HepG2 (cell line): ENCODE results near the gene RAE1. TPM values are rescaled to one million over a fixed set of nuclear protein-coding genes. Genes with fewer than 3 reads are reported as not detected.
A peak's percentile ranks its signal among the peaks of the same experiment; 100 is the strongest.

Experiments
- ATAC-seq: fragments of 200-7000 bp; cut with Tn5 transposase; 3 replicates; pipeline ENCODE4 v1.9.1; 2020; ENCODE audit warnings: mild to moderate bottlenecking, moderate library complexity
- BruUV-seq: library from RNA; stranded (reverse); fragments of 400-500 nt; replicated peaks from 2 replicates; lab custom pipeline; 2021; lab: Mats Ljungman, UMichigan
- CTCF ChIA-PET: fragments of 300-600 bp; formaldehyde crosslinking; extraction: SDS; loops from one replicate; lab custom pipeline; 2021; ENCODE audit warnings: low total read pairs, inconsistent platforms, low intra/inter-chr PET ratio; lab: Yijun Ruan, JAX
- POLR2A ChIA-PET: fragments of 350-600 bp; sonication (Branson Sonifier 250); formaldehyde crosslinking; loops from one replicate; lab custom pipeline; 2020; ENCODE audit warnings: antibody characterized with exemption, inconsistent platforms; lab: Yijun Ruan, JAX
- DNase-seq: peaks from one replicate; pipeline ENCODE4 v3.0.0-alpha.2; 2015; ENCODE audit warnings: low spot score
- FAIRE-seq: peaks from 3 replicates; lab custom pipeline; 2011; peaks lifted over from hg19 to GRCh38; lab: Jason Lieb, UNC
- H2AFZ ChIP-seq: one replicate; pipeline ENCODE4 v1.6.1; 2011; ENCODE audit warnings: low read length, inconsistent platforms
- H3K27ac ChIP-seq: fragments of 300-600 bp; 3 replicates; pipeline ENCODE4 v1.8.0; 2011; ENCODE audit warnings: mixed run types, mild to moderate bottlenecking, mixed read lengths, low read length, inconsistent platforms; ENCODE audit not compliant: insufficient read depth; ENCODE audit errors: extremely low read length
- H3K27me3 ChIP-seq, 2 experiments: fragments of 200-600 bp in 1 of 2; 2 replicates in 1 of 2; 3 replicates in 1 of 2; pipeline versions ENCODE4 v1.6.0 to v1.8.0; 2011; ENCODE audit warnings: low read length in 2 of 2, mild to moderate bottlenecking in 2 of 2, moderate library complexity in 2 of 2, inconsistent platforms in 1 of 2; ENCODE audit not compliant: insufficient read depth in 2 of 2, control insufficient read depth in 1 of 2
- H3K36me3 ChIP-seq, 2 experiments: fragments of 200-600 bp in 1 of 2; replicated peaks in 1 of 2; 2 replicates in 1 of 2; 3 replicates in 1 of 2; pipeline versions ENCODE4 v1.5.1 to v1.8.0; 2011; ENCODE audit warnings: low read length in 2 of 2, inconsistent platforms in 1 of 2; ENCODE audit not compliant: insufficient read depth in 2 of 2, control insufficient read depth in 1 of 2
- H3K4me1 ChIP-seq: 2 replicates; pipeline ENCODE4 v1.5.1; 2012; ENCODE audit warnings: low read length, inconsistent platforms; ENCODE audit not compliant: insufficient read depth
- H3K4me2 ChIP-seq: 2 replicates; pipeline ENCODE4 v1.6.0; 2011; ENCODE audit warnings: low read depth, low read length, inconsistent platforms
- H3K4me3 ChIP-seq, 3 experiments: fragments of 200-600 bp in 1 of 3; sonication (generic), shearing (Covaris generic) in 1 of 3; replicated peaks in 1 of 3; 2 replicates each; pipeline ENCODE4 v1.5.1; 2011 to 2016; ENCODE audit warnings: low read length in 3 of 3, inconsistent platforms in 2 of 3, low read depth in 2 of 3, mild to moderate bottlenecking in 2 of 3, control low read depth in 1 of 3, mixed read lengths in 1 of 3; ENCODE audit not compliant: insufficient read depth in 1 of 3
- H3K79me2 ChIP-seq: one replicate; pipeline ENCODE4 v1.6.1; 2011; ENCODE audit warnings: low read length, inconsistent platforms; ENCODE audit not compliant: insufficient read depth
- H3K9ac ChIP-seq: 2 replicates; pipeline ENCODE4 v1.6.0; 2011; ENCODE audit warnings: mild to moderate bottlenecking, low read depth, low read length, inconsistent platforms; ENCODE audit not compliant: insufficient read depth
- H3K9me3 ChIP-seq: 2 replicates; pipeline ENCODE4 v1.5.1; 2012; ENCODE audit warnings: mild to moderate bottlenecking, low read length
- H4K20me1 ChIP-seq: 2 replicates; pipeline ENCODE4 v1.6.0; 2011; ENCODE audit warnings: inconsistent platforms, mild to moderate bottlenecking, low read length, moderate library complexity; ENCODE audit not compliant: insufficient read depth
- AGO2 ChIP-seq: fragments of 200-400 bp; formaldehyde crosslinking; optimal IDR thresholded peaks from 2 replicates; pipeline ENCODE3; 2017; ENCODE audit warnings: mild to moderate bottlenecking, low read depth, low read length, moderate library complexity
- DMTF1 ChIP-seq: sonication (generic); formaldehyde crosslinking; IDR thresholded peaks from 2 replicates; pipeline ENCODE4 v1.4.0; 2020; ENCODE audit warnings: mild to moderate bottlenecking, missing genetic modification reagents
- MYNN ChIP-seq: sonication (generic); formaldehyde crosslinking; IDR thresholded peaks from 2 replicates; pipeline ENCODE4 v1.4.0; 2020; ENCODE audit warnings: mild to moderate bottlenecking, low read depth, missing genetic modification reagents
- NR3C1 ChIP-seq: sonication (generic); formaldehyde crosslinking; IDR thresholded peaks from 2 replicates; pipeline ENCODE4 v1.4.0; 2020; ENCODE audit warnings: missing genetic modification reagents
- POLR2G ChIP-seq: fragments of 200-400 bp; formaldehyde crosslinking; IDR thresholded peaks from 2 replicates; pipeline ENCODE4 v1.6.1; 2018; ENCODE audit warnings: mild to moderate bottlenecking, low read depth, low read length, moderate library complexity
- RBFOX2 ChIP-seq: fragments of 200-400 bp; formaldehyde crosslinking; IDR thresholded peaks from 2 replicates; pipeline ENCODE4 v1.6.1; 2017; ENCODE audit warnings: low read depth, mild to moderate bottlenecking, low read length
- SNRNP70 ChIP-seq: fragments of 200-400 bp; formaldehyde crosslinking; IDR thresholded peaks from 2 replicates; pipeline ENCODE4 v1.6.1; 2017; ENCODE audit warnings: mild to moderate bottlenecking, low read depth, low read length, moderate library complexity
- SRSF9 ChIP-seq: fragments of 200-400 bp; formaldehyde crosslinking; IDR thresholded peaks from 2 replicates; pipeline ENCODE4 v1.6.1; 2018; ENCODE audit warnings: borderline replicate concordance, mild to moderate bottlenecking, low read depth, low read length; ENCODE audit not compliant: insufficient read depth, poor library complexity, severe bottlenecking
- XRCC5 ChIP-seq: fragments of 200-400 bp; formaldehyde crosslinking; optimal IDR thresholded peaks from 2 replicates; pipeline ENCODE3; 2017; ENCODE audit warnings: mild to moderate bottlenecking, low read length
- ZC3H13 ChIP-seq: sonication (generic); formaldehyde crosslinking; IDR thresholded peaks from 2 replicates; pipeline ENCODE4 v1.8.1; 2023; ENCODE audit warnings: mild to moderate bottlenecking, missing genetic modification reagents, moderate library complexity
- ZNF234 ChIP-seq: sonication (generic); formaldehyde crosslinking; conservative IDR thresholded peaks from 2 replicates; pipeline ENCODE4 v1.5.1; 2020; ENCODE audit warnings: mild to moderate bottlenecking, missing genetic modification reagents
- ZNF251 ChIP-seq: sonication (generic); formaldehyde crosslinking; IDR thresholded peaks from 2 replicates; pipeline ENCODE4 v1.9.0; 2021; ENCODE audit warnings: mild to moderate bottlenecking, missing genetic modification reagents
- ZNF367 ChIP-seq: sonication (generic); formaldehyde crosslinking; IDR thresholded peaks from 2 replicates; pipeline ENCODE4 v1.4.0; 2020; ENCODE audit warnings: missing genetic modification reagents, borderline replicate concordance
- ZNF780A ChIP-seq: sonication (generic); formaldehyde crosslinking; IDR thresholded peaks from 2 replicates; pipeline ENCODE4 v1.8.0; 2022; ENCODE audit warnings: mild to moderate bottlenecking, missing genetic modification reagents, moderate library complexity
- WGBS: methylation state at CpG from one replicate; pipeline ENCODE4 v1.1.6; 2017; ENCODE audit warnings: low lambda C conversion rate; 5-methylcytosine and 5-hydroxymethylcytosine counted together
- in situ Hi-C: cut with HindIII; loops from 2 replicates; pipeline ENCODE4 v1.10.0; 2017; ENCODE audit warnings: low pct_unique_long_range_greater_than_20kb; ENCODE audit not compliant: extremely low pct_ligation_motif_present
- intact Hi-C: fragments of 100-400 bp; cut with micrococcal nuclease; formaldehyde crosslinking; loops from one replicate; pipeline ENCODE4 v1.10.0; 2022; ENCODE audit not compliant: unreplicated experiment
- polyA plus RNA-seq, 8 experiments: library from polyadenylated mRNA; depleted of rRNA in 3 of 8; stranded (reverse) in 7 of 8; unstranded in 1 of 8; fragments of >200 nt; fragmentation: Illumina TruSeq in 4 of 8; extraction: Trizol in 4 of 8; gene quantifications; 2 replicates each; pipeline versions ENCODE4 v1.2.1 to v1.2.3, GENCODE V29; 2011 to 2016; ENCODE audit warnings: low read depth in 4 of 8, missing spikeins in 1 of 8, mixed read lengths in 1 of 8; ENCODE audit not compliant: insufficient read depth in 1 of 8
- total RNA-seq, 5 experiments: library from RNA; depleted of rRNA; stranded (reverse); fragments of >200 nt; fragmentation: Illumina TruSeq; extraction: Trizol; gene quantifications; 2 replicates each; pipeline ENCODE4 v1.2.3, GENCODE V29; 2016; ENCODE audit warnings: low read depth in 1 of 5
- TF ChIP-seq, protein P1 (sequence below): sonication (generic); formaldehyde crosslinking; IDR thresholded peaks from 2 replicates; pipeline ENCODE4 v1.5.0; 2020; ENCODE audit warnings: missing genetic modification reagents

The RAE1 gene
- total and polyA plus RNA-seq, 2 of the 13 experiments (the other 11 are each of a cell fraction or from before 2014, with no cell fraction given), result 36.1 to 72.9 TPM

- POLR2A ChIA-PET, result no interaction called here
- H3K9ac ChIP-seq, result no peak overlapping the region
- no peaks in the 10 kb centered on the region; the same call in 1 of the 2 replicates for H4K20me1 ChIP-seq
- BruUV-seq, result no TSS peak
- no peak overlapping the region for H3K27ac ChIP-seq
- 97% methylated on average over 16 of the region's 16 CpGs for WGBS
- H3K36me3 ChIP-seq, result peaks cover 28 to 44% of the 10 kb centered on the region in 2 experiments
- no peaks in the 10 kb centered on the region for H3K79me2 ChIP-seq
- DNase-seq (no peak), FAIRE-seq (no peak), ATAC-seq (no peak)
- CTCF ChIA-PET, result no interaction called here
- H2AFZ ChIP-seq, result no peak overlapping the region
- no peaks in the 10 kb centered on the region for H3K9me3 ChIP-seq
- no peak overlapping the region for H3K4me3 ChIP-seq
- in situ Hi-C loops (no loop called here), intact Hi-C loops (no loop called here)
- 0 out of 2 replicates have a peak, but pooled peaks cover 10% of the 10 kb centered on the region for H3K4me1 ChIP-seq
- H3K27me3 ChIP-seq, result peaks cover 2 to 17% of the 10 kb centered on the region in 2 experiments; a peak in 3 of 5 replicates
- TF ChIP-seq ZNF251 (CRISPR knock-in tag) (no peak), RBFOX2 (0 out of 2 replicates have a peak, but pooled peaks have one; percentile 22), ZC3H13 (CRISPR knock-in tag) (peak; percentile 1; the same call in 1 of the 2 replicates), AGO2 (peak; percentile 82)
- H3K4me2 ChIP-seq, result no peak overlapping the region
These were observed 58.2 kb downstream of the RAE1 start for GRCh38 chr20:57409316-57409671.

DNA sequence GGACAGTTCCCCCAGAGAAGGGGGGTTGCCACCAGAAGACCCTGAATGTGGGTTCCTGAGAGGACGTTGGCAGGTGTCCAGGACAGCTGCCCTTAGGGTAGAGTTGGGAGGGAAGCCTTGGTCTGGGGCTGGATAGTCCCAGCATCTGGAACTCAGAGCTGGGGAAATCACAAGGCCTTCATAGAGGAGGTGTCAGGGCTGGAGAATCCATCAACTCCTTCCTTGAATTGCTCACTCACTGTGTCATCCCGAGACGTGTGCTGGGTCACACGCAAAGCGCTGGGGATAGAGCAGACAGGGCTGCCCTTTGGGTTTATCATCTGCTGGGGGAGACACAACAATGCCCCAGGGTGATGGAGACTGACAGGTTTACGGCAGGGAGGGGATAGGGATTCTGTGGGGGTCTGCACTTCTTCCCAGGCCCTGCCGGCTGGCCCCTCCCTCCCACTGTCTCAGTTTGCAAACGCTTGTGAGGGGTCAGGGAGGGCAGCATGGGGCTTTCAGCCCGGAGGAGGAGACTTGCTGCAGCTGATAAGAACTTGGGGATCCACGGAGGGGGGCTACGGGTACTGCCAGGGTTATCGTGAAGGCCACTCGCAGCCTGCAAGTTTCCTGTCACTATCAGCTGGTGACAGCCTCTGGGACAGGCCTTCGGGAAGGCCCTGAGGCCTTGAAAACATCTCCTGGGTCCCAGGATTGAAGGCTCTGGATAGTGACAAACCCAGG lies 58.8 kb downstream of the RAE1 start:
- intact Hi-C loops (no loop called here), in situ Hi-C loops (no loop called here)
- ATAC-seq, result no peak
- Histone ChIP-seq H3K9me3 (no peaks in the 10 kb centered on the region), H3K27ac (no peak overlapping the region), H3K4me2 (no peak overlapping the region), H3K4me1 (0 out of 2 replicates have a peak, but pooled peaks cover 10% of the 10 kb centered on the region), H2AFZ (no peak overlapping the region), H3K36me3 (peaks cover 27 to 38% of the 10 kb centered on the region in 2 experiments), H3K27me3 (peaks cover 2 to 22% of the 10 kb centered on the region in 2 experiments; a peak in 3 of 5 replicates), H3K9ac (no peak overlapping the region), H3K79me2 (no peaks in the 10 kb centered on the region), H3K4me3 (no peak overlapping the region), H4K20me1 (no peaks in the 10 kb centered on the region; the same call in 1 of the 2 replicates)
- ChIA-PET POLR2A (no interaction called here), CTCF (no interaction called here)
- no TSS peak for BruUV-seq
- FAIRE-seq, result no peak
- WGBS, result 79% methylated on average over 14 of the region's 14 CpGs
- no peak for DNase-seq
- no peak for TF ChIP-seq MYNN (CRISPR knock-in tag)
- no peak for TF ChIP-seq SRSF9
- TF ChIP-seq ZNF780A (CRISPR knock-in tag), result no peak
- TF ChIP-seq, protein P1, sequence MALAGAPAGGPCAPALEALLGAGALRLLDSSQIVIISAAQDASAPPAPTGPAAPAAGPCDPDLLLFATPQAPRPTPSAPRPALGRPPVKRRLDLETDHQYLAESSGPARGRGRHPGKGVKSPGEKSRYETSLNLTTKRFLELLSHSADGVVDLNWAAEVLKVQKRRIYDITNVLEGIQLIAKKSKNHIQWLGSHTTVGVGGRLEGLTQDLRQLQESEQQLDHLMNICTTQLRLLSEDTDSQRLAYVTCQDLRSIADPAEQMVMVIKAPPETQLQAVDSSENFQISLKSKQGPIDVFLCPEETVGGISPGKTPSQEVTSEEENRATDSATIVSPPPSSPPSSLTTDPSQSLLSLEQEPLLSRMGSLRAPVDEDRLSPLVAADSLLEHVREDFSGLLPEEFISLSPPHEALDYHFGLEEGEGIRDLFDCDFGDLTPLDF (CRISPR knock-in tag), result no peak
- TF ChIP-seq SNRNP70, result no peak
- TF ChIP-seq XRCC5, result no peak
- TF ChIP-seq NR3C1 (CRISPR knock-in tag), result no peak
- no peak for TF ChIP-seq DMTF1
- peak; percentile 24; the same call in 1 of the 2 replicates for TF ChIP-seq POLR2G
- no peak for TF ChIP-seq ZNF234 (CRISPR knock-in tag)
- no peak for TF ChIP-seq ZNF367 (CRISPR knock-in tag)
